Right lobe of liver (tissue), 6 donors: ENCODE data around the gene RNF166. TPM values are rescaled to one million over a fixed set of nuclear protein-coding genes. Genes with fewer than 3 reads are reported as not detected.

Source experiments
- ATAC-seq, 4 donors: fragments of 200-7000 bp; cut with Tn5 transposase; one replicate each; pipeline ENCODE4 v1.9.1; 2020; ENCODE audit warnings: mild to moderate bottlenecking in 4 of 4, moderate library complexity in 4 of 4
- DNase-seq, 3 donors: peaks; one replicate each; pipeline ENCODE4 v3.0.0-alpha.2; 2020
- H3K27ac ChIP-seq, 3 donors: fragments of 200-600 bp; one replicate each; pipeline ENCODE4 v1.8.0; 2022
- H3K27me3 ChIP-seq, 2 donors: fragments of 200-600 bp; one replicate each; pipeline ENCODE4 v1.8.0; 2022
- H3K36me3 ChIP-seq, 4 donors: fragments of 200-600 bp; sonication (generic) in 1 of 4; one replicate each; pipeline versions ENCODE4 v1.5.1 to v1.8.0; 2017 to 2022; ENCODE audit warnings: control low read depth in 1 of 4
- H3K4me1 ChIP-seq, 4 donors: fragments of 200-600 bp; sonication (generic) in 1 of 4; one replicate each; pipeline versions ENCODE4 v1.5.1 to v1.8.0; 2017 to 2022; ENCODE audit warnings: control low read depth in 1 of 4
- H3K4me3 ChIP-seq, 3 donors: fragments of 200-600 bp; one replicate each; pipeline ENCODE4 v1.8.0; 2022
- H3K9me3 ChIP-seq, 4 donors: fragments of 200-600 bp; sonication (generic) in 1 of 4; one replicate each; pipeline versions ENCODE4 v1.5.1 to v1.8.0; 2017 to 2022; ENCODE audit warnings: control low read depth in 1 of 4
- CTCF ChIP-seq, 4 donors: fragments of 200-600 bp in 3 of 4; fragments of 450-650 bp in 1 of 4; IDR thresholded peaks; one replicate each; pipeline versions ENCODE4 v1.5.1 to v1.8.0; 2016 to 2022; ENCODE audit warnings: antibody characterized with exemption in 4 of 4, mild to moderate bottlenecking in 2 of 4
- POLR2A ChIP-seq: fragments of 450-650 bp; IDR thresholded peaks from one replicate; pipeline ENCODE4 v1.6.1; 2017; ENCODE audit warnings: antibody characterized with exemption, mild to moderate bottlenecking
- WGBS: methylation state at CpG from one replicate; pipeline ENCODE4 v1.1.6; 2018; ENCODE audit warnings: low coverage, low lambda C conversion rate; ENCODE audit not compliant: insufficient coverage; ENCODE audit errors: missing lambda C conversion rate; 5-methylcytosine and 5-hydroxymethylcytosine counted together
- intact Hi-C, 2 donors: fragments of 100-400 bp; cut with DNase I; formaldehyde crosslinking; loops; one replicate each; pipeline versions ENCODE4 v1.11.2 to v1.14.1; 2022
- total RNA-seq, 6 experiments: library from RNA; depleted of rRNA in 2 of 6; stranded (reverse); fragments of >200 nt in 2 of 6; fragmentation: NEBNext Ultra II Directional in 3 of 6; extraction: Animal tissue kit (Norgen Biotek cat#: 25700) in 3 of 6; gene quantifications; one replicate each; pipeline versions ENCODE4 v1.1.0 to v1.2.4, GENCODE V29; 2016 to 2023
- donor health status: DM: no; HTN: yes; CAD: no.
- donor health status: DM: no; HTN: no; CAD: no.
- donor health status: DM: no; HTN: no; CAD: no.
- donor health status: DM: no; HTN: yes; CAD: no.
- donor health status: DM: no; HTN: yes; CAD: no.

The RNF166 gene
- total RNA-seq, 6 experiments from 2014 or later, result 8.1 to 12.8 (median 10.0) TPM

- intact Hi-C loops, result no loop called here
- Histone ChIP-seq H3K27ac (no peak overlapping the region), H3K27me3 (no peaks in the 10 kb centered on the region), H3K9me3 (no peaks in the 10 kb centered on the region), H3K36me3 (peaks cover 0 to 32% (median 4%) of the 10 kb centered on the region in 4 donors), H3K4me1 (no peaks in the 10 kb centered on the region), H3K4me3 (no peak overlapping the region)
- ATAC-seq (no peak), DNase-seq (no peak)
- WGBS, result 90% methylated on average over 3 of the region's 27 CpGs
- TF ChIP-seq POLR2A, result no peak
- no peak for TF ChIP-seq CTCF (IDR thresholded peaks at IDR 0.05)
These were observed 27.6 kb upstream of the RNF166 start for GRCh38 chr16:88733630-88734360.

- Histone ChIP-seq H3K27ac (no peak overlapping the region), H3K9me3 (no peaks in the 10 kb centered on the region), H3K36me3 (peaks cover 0 to 32% (median 5%) of the 10 kb centered on the region in 4 donors), H3K27me3 (no peaks in the 10 kb centered on the region), H3K4me1 (no peaks in the 10 kb centered on the region), H3K4me3 (no peak overlapping the region)
- no peak for TF ChIP-seq CTCF (IDR thresholded peaks at IDR 0.05)
- TF ChIP-seq POLR2A, result no peak
- ATAC-seq (no peak), DNase-seq (no peak)
- WGBS, result no CpG with 5 or more reads among the region's 13 CpGs
- intact Hi-C loops, result no loop called here
These were observed 26.7 kb upstream of the RNF166 start for GRCh38 chr16:88732961-88733294.

GRCh38 chr16:88732172-88732960, 26.2 kb upstream of the RNF166 start:
- ATAC-seq, result peak in 3 of 4 donors; percentile 4 to 13 (median 12)
- Histone ChIP-seq H3K4me3 (no peak overlapping the region), H3K36me3 (peaks cover 0 to 35% (median 7%) of the 10 kb centered on the region in 4 donors), H3K4me1 (no peaks in the 10 kb centered on the region), H3K27ac (no peak overlapping the region), H3K9me3 (no peaks in the 10 kb centered on the region), H3K27me3 (no peaks in the 10 kb centered on the region)
- no peak for DNase-seq
- TF ChIP-seq POLR2A (no peak), CTCF (IDR thresholded peaks at IDR 0.05) (no peak)
- intact Hi-C loops, result no loop called here
- no CpG with 5 or more reads among the region's 30 CpGs for WGBS

- no peaks in the 10 kb centered on the region for H3K9me3 ChIP-seq
- TF ChIP-seq POLR2A (no peak), CTCF (IDR thresholded peaks at IDR 0.05) (no peak)
- peaks cover 0 to 41% (median 11%) of the 10 kb centered on the region in 4 donors for H3K36me3 ChIP-seq
- WGBS, result 39% methylated on average over 11 of the region's 15 CpGs
- intact Hi-C loops, result no loop called here
- H3K4me1 ChIP-seq, result no peaks in the 10 kb centered on the region
- DNase-seq, result peak in 2 of 3 donors; percentile 75 to 77
- no peak overlapping the region for H3K4me3 ChIP-seq
- peak; percentile 19 to 73 (median 36) for ATAC-seq
- no peaks in the 10 kb centered on the region for H3K27me3 ChIP-seq
- H3K27ac ChIP-seq, result no peak overlapping the region
These were observed 25.5 kb upstream of the RNF166 start for GRCh38 chr16:88731699-88732098.
